Ectodermal cell (in vitro differentiated cells): Measurements from ENCODE around the gene CERS2.

Experiments
- H3K27ac ChIP-seq: 2 replicates; pipeline ENCODE4 v1.7.0; 2013; ENCODE audit warnings: mild to moderate bottlenecking, low read depth, low read length; ENCODE audit not compliant: insufficient read depth, poor library complexity, severe bottlenecking
- H3K27me3 ChIP-seq: 2 replicates; pipeline ENCODE4 v1.7.0; 2013; ENCODE audit warnings: mild to moderate bottlenecking, low read length; ENCODE audit not compliant: insufficient read depth, control insufficient read depth, poor library complexity, severe bottlenecking
- H3K36me3 ChIP-seq: one replicate; pipeline ENCODE4 v1.7.0; 2013; ENCODE audit warnings: low read length; ENCODE audit not compliant: control insufficient read depth, insufficient read depth
- H3K4me1 ChIP-seq: one replicate; pipeline ENCODE4 v1.7.0; 2013; ENCODE audit warnings: low read length; ENCODE audit not compliant: control insufficient read depth, insufficient read depth
- H3K4me3 ChIP-seq: 2 replicates; pipeline ENCODE4 v1.7.0; 2013; ENCODE audit warnings: low read depth, low read length, control low read depth; ENCODE audit not compliant: insufficient read depth
- H3K9me3 ChIP-seq: 2 replicates; pipeline ENCODE4 v1.7.0; 2013; ENCODE audit warnings: mild to moderate bottlenecking, low read length, moderate library complexity; ENCODE audit not compliant: control insufficient read depth
- whole genome bisulfite sequencing, 2 experiments: methylation state at CpG; one replicate each; pipeline ENCODE4 v1.1.7; 2013; ENCODE audit warnings: missing lambda C conversion rate in 2 of 2; 5-methylcytosine and 5-hydroxymethylcytosine counted together

CERS2 gene

GRCh38 chr1:150981177-150981804 is 6.7 kb upstream of the CERS2 start:
- H3K4me1 ChIP-seq = peaks cover 19% of the 10 kb centered on the region
- no peak overlapping the region for H3K4me3 ChIP-seq
- no peaks in the 10 kb centered on the region for H3K36me3 ChIP-seq
- no peaks in the 10 kb centered on the region for H3K9me3 ChIP-seq
- no peak overlapping the region for H3K27ac ChIP-seq
- 33% methylated on average over 6 of the region's 6 CpGs for WGBS, 2 experiments
- no peaks in the 10 kb centered on the region for H3K27me3 ChIP-seq

GRCh38 chr1:150979092-150980056 is 4.7 kb upstream of the CERS2 start:
- Histone ChIP-seq H3K4me1 (peaks cover 19% of the 10 kb centered on the region), H3K9me3 (no peaks in the 10 kb centered on the region), H3K27ac (no peak overlapping the region), H3K27me3 (peaks cover 4% of the 10 kb centered on the region), H3K36me3 (no peaks in the 10 kb centered on the region), H3K4me3 (no peak overlapping the region)
- 46 to 52% methylated on average over 19 to 23 of the region's 23 CpGs for WGBS, 2 experiments

- Histone ChIP-seq H3K27ac (no peak overlapping the region), H3K4me3 (no peak overlapping the region), H3K4me1 (peaks cover 31% of the 10 kb centered on the region), H3K27me3 (peaks cover 4% of the 10 kb centered on the region), H3K9me3 (no peaks in the 10 kb centered on the region), H3K36me3 (no peaks in the 10 kb centered on the region)
- WGBS, 2 experiments = 63 to 64% methylated on average over 11 of the region's 11 CpGs
Measured at GRCh38 chr1:150976879-150977694, 2.5 kb upstream of the CERS2 start.

GRCh38 chr1:150976401-150976821 is 1.8 kb upstream of the CERS2 start:
- H3K4me1 ChIP-seq = peaks cover 32% of the 10 kb centered on the region
- no peak overlapping the region for H3K4me3 ChIP-seq
- no peaks in the 10 kb centered on the region for H3K36me3 ChIP-seq
- peaks cover 4% of the 10 kb centered on the region for H3K27me3 ChIP-seq
- no peaks in the 10 kb centered on the region for H3K9me3 ChIP-seq
- WGBS, 2 experiments = 66 to 71% methylated on average over 9 of the region's 9 CpGs
- H3K27ac ChIP-seq = no peak overlapping the region

GRCh38 chr1:150973836-150974579 is 627 bp downstream of the CERS2 start:
- no peaks in the 10 kb centered on the region for H3K9me3 ChIP-seq
- no peak overlapping the region for H3K27ac ChIP-seq
- H3K4me3 ChIP-seq = peak overlapping the region; percentile 88
- H3K36me3 ChIP-seq = no peaks in the 10 kb centered on the region
- peaks cover 4% of the 10 kb centered on the region for H3K27me3 ChIP-seq
- H3K4me1 ChIP-seq = peaks cover 35% of the 10 kb centered on the region
- WGBS, 2 experiments = 0% methylated on average over 67 of the region's 67 CpGs

GRCh38 chr1:150973258-150973835 is 1.3 kb downstream of the CERS2 start:
- Histone ChIP-seq H3K4me1 (peaks cover 34% of the 10 kb centered on the region), H3K36me3 (peaks cover 6% of the 10 kb centered on the region), H3K27ac (no peak overlapping the region), H3K4me3 (peak overlapping the region; percentile 88), H3K27me3 (peaks cover 4% of the 10 kb centered on the region), H3K9me3 (no peaks in the 10 kb centered on the region)
- WGBS, 2 experiments = 26 to 27% methylated on average over 15 of the region's 15 CpGs

- Histone ChIP-seq H3K36me3 (peaks cover 15% of the 10 kb centered on the region), H3K4me1 (peaks cover 33% of the 10 kb centered on the region), H3K27ac (no peak overlapping the region), H3K9me3 (no peaks in the 10 kb centered on the region), H3K4me3 (peak overlapping the region; percentile 88), H3K27me3 (peaks cover 4% of the 10 kb centered on the region)
- 55 to 66% methylated on average over 4 of the region's 4 CpGs for WGBS, 2 experiments
Measured at GRCh38 chr1:150972417-150972940, 2.2 kb downstream of the CERS2 start.

- Histone ChIP-seq H3K27ac (peak overlapping the region; percentile 3), H3K36me3 (peaks cover 21% of the 10 kb centered on the region), H3K4me1 (peaks cover 30% of the 10 kb centered on the region), H3K27me3 (peaks cover 4% of the 10 kb centered on the region), H3K9me3 (no peaks in the 10 kb centered on the region), H3K4me3 (peak overlapping the region; percentile 88)
- 30 to 34% methylated on average over 6 of the region's 6 CpGs for WGBS, 2 experiments
Measured at GRCh38 chr1:150971583-150972416, 2.8 kb downstream of the CERS2 start.
